AG10803 (cell line): ENCODE measurements around the gene SLC13A3.

Experiments used
- DNase-seq: peaks from one replicate; pipeline ENCODE4 v3.0.0; 2010; ENCODE audit warnings: low read depth
- H3K4me3 ChIP-seq: 2 replicates; pipeline ENCODE4 v1.5.1; 2011; ENCODE audit warnings: mild to moderate bottlenecking, low read length, control low read depth
- TF ChIP-seq, protein P1 (sequence below): conservative IDR thresholded peaks from 2 replicates; pipeline ENCODE4 v1.5.1; 2011; ENCODE audit warnings: mild to moderate bottlenecking, low read length, control low read depth, inconsistent platforms

The SLC13A3 gene

DNA sequence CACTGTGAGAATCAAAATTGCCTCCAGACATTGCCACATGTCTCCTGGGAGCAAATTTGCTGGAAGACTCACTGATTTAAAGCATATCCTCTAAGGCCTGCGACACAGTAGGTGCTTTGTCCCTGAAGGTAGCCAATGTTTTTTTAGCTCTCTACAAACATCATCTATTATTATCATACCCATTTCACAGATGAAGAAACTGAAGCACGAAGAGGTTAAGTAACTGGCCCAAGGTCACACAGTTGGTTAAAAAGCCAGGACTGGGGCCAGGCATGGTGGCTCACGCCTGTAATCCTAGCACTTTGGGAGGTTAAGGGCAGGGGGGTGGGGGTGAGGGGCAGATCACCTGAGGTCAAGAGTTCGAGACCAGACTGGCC is 12.4 kb downstream of the SLC13A3 start:
- DNase-seq = no peak
- TF ChIP-seq, protein P1, sequence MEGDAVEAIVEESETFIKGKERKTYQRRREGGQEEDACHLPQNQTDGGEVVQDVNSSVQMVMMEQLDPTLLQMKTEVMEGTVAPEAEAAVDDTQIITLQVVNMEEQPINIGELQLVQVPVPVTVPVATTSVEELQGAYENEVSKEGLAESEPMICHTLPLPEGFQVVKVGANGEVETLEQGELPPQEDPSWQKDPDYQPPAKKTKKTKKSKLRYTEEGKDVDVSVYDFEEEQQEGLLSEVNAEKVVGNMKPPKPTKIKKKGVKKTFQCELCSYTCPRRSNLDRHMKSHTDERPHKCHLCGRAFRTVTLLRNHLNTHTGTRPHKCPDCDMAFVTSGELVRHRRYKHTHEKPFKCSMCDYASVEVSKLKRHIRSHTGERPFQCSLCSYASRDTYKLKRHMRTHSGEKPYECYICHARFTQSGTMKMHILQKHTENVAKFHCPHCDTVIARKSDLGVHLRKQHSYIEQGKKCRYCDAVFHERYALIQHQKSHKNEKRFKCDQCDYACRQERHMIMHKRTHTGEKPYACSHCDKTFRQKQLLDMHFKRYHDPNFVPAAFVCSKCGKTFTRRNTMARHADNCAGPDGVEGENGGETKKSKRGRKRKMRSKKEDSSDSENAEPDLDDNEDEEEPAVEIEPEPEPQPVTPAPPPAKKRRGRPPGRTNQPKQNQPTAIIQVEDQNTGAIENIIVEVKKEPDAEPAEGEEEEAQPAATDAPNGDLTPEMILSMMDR = no peak

DNA sequence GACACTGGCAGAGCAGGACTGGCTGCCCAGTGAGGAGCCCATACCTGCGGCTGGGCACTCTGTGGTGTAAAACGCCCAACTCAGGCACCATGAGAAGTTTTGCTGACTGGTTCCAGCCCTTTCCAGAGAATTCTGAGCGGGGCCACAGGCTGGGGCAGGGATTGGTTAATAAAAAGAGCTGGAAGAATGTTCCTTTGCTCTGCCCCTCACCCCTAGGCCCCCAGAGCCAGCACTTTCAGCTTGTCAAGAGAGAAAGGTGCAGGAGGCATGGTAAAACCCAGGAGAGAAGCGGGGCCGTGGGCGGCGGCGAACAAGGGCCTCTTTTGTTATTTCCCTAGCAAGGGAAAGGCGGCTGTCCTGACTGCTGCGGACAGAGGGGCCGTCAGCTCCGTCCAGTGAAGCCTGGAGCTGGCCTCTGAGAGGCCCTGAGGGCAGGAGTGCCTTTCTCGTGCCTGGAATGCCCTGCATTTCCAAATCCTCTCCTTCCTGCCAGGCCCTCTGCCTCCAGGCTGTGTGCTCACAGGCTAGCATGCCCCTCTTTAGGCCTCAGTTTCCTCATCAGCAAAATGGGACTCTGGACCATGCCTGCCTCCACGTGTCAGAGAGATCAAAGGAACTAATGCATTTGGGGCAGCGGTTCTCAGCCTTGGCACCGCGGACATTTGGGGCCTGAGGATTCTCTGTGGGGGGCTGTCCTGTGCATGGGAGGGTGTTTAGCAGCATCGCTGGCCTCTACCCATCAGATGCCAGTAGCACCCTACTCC is 12.9 kb downstream of the SLC13A3 start:
- no peak for DNase-seq
- no peak overlapping the region for H3K4me3 ChIP-seq
- TF ChIP-seq, protein P1 = no peak

More for the DNA sequence above, 12.4 kb downstream of the SLC13A3 start:
- no peak overlapping the region for H3K4me3 ChIP-seq

DNA sequence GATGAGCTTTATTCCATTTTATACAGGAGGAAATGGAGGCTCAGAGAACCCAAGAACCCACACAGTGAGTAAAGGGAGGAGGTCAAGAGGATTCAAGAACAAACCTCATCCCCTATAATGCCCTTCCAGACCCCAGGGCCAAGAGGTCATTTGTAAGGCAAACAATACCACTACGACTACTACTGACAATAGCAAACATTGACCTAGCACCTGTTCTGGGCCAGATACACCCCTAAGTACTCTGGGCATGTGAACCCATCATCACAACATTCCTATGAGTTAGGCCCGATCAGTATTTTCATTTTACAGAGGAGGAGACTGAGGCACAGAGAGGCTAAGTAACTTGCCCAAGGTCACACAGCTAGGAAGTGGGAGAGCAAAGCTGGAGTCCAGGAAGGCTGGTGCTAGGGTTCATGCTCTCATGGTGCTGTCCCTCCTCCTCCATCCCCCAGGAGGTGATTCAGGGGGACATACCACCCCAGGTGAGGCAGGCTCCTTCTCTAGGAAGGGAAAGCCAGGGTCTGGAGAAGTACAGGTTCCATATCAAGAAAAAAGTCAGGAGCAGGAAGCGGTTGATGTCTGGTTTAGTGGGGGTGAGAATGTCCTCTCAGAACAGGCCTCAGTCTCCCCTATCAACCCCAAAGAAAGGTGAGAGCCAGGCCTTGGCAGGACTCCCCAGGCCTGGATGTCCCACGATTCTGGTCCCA is 13.7 kb downstream of the SLC13A3 start:
- no peak overlapping the region for H3K4me3 ChIP-seq
- TF ChIP-seq, protein P1 = no peak
- DNase-seq = no peak

DNA sequence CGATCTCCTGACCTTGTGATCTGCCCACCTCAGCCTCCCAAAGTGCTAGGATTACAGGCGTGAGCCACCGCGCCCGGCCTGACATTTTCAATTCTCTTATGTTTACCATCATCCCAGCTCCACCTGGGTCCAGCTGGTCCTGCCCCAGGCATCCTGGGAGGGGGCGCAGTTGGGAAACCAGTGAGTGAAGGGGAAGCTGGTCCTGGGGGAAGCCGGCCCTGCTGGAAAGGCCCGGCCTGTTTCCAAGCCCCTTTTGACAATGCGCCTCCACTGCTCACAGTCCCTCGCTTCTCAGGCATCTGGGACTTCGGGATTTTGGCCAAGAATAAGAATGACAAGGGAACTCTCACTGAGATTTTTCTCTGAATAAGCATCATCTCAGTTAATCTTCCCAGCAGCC is 14.2 kb downstream of the SLC13A3 start:
- TF ChIP-seq, protein P1 = no peak
- H3K4me3 ChIP-seq = no peak overlapping the region
- no peak for DNase-seq

DNA sequence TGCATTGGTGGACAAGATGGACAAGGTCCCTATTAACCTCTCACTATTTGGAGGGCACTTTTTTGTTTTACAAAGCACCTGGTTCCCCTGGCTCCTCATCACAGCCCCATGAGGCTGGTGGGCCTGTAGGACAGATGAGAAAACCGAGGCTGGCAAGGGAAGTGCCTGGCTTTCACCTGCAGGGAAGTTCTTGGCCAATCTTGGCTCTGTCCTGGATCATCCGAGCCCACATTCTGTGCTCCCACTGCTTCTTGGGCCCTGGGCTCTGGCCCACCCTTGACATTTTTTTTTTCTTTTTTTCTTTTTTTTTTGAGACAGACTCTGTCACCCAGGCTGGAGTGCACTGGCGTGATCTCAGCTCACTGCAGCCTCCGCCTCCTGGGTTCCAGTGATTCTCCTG is 14.7 kb downstream of the SLC13A3 start:
- H3K4me3 ChIP-seq = no peak overlapping the region
- DNase-seq = no peak
- TF ChIP-seq, protein P1 = no peak

DNA sequence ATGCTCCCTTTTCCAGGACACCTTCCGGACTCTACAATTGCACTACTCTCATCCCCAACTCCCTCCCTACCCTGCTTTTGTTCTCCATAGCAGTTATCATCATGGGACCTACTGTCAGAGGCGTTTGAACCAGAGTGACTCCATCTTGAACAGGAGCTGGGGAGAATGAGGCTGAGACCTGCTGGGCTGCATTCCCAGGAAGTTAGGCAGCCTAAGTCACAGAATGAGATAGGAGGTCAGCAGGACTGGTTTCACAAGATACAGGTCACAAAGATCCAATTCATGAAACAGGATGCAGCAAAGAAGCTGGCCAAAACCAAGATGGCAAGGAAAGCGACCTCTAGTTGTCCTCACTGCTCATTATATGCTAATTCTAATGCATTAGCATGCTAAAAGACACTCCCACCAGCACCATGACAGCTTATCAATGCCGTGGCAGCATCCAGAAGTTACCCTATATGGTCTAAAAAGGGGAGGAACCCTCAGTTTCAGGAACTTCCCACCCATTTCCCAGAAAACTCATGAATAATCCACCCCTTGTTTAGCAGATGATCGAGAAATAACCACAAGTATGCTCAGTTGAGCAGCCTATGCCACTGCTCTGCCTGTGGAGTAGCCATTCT is 15.6 kb downstream of the SLC13A3 start:
- TF ChIP-seq, protein P1 = no peak
- H3K4me3 ChIP-seq = no peak overlapping the region
- DNase-seq = no peak
